ENCODE data around the gene RBBP8. TPM values are rescaled to one million over a fixed set of nuclear protein-coding genes. Genes with fewer than 3 reads are reported as not detected.

The RBBP8 gene
- total and polyA plus RNA-seq, 12 donors: 4.0 to 13.5 (median 7.4) TPM

DNA sequence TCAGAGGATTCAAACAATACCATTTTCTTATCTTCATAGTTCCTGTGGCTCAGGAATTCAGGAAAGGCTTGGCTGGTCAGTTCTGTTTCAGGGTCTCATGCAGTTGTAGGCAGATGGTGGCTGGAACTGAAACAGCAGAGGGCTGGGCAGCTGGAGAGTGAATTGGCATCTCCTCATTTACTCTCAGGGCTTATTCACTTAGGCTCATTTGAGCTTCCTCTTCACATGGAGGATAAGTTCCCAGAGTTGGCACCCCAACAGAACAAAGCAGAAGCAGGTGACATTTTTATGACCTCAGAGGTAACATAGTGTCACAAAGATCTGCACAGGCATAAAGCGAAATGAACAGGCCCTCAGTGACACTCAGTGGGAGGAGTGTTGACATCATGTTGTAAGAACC lies 66.1 kb downstream of the RBBP8 start:
- 97 to 98% methylated on average over 1 of the region's 1 CpG for WGBS, 2 donors
- no peaks in the 10 kb centered on the region for H3K27me3 ChIP-seq
- ATAC-seq: no peak
- H3K4me1 ChIP-seq: no peaks in the 10 kb centered on the region
- TF ChIP-seq CTCF (IDR thresholded peaks at IDR 0.05): no peak
- no peaks in the 10 kb centered on the region for H3K9me3 ChIP-seq
- H3K36me3 ChIP-seq: peaks cover 0 to 67% (median 3%) of the 10 kb centered on the region in 9 donors
- H3K4me3 ChIP-seq: no peak overlapping the region
- intact Hi-C loops (cut with DNase I): no loop called here
- DNase-seq: no peak
- no peak overlapping the region for H3K27ac ChIP-seq

DNA sequence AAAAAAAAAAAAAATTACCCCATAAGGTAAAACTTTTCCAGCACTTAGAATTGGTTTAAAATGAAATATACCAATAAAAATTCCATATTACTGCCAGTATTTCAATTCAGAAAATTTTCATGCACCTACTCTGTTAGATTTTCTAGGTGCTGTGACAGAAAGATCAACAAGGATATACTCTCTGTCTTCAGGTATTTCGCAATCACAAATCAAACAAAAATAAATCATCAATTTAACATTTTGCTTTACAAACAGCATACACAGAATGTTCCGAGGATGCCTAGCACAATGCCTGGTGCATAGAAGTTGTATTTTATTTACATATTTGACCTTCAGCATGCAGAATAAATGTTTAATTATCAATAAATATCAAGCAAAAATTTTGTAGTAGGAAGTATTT lies 66.5 kb downstream of the RBBP8 start:
- ATAC-seq: no peak
- WGBS, 2 donors: 95 to 98% methylated on average over 2 of the region's 2 CpGs
- no peak for TF ChIP-seq CTCF (IDR thresholded peaks at IDR 0.05)
- no peaks in the 10 kb centered on the region for H3K27me3 ChIP-seq
- intact Hi-C loops (cut with DNase I): no loop called here
- H3K4me1 ChIP-seq: no peaks in the 10 kb centered on the region
- H3K27ac ChIP-seq: no peak overlapping the region
- DNase-seq: no peak
- no peaks in the 10 kb centered on the region for H3K9me3 ChIP-seq
- no peak overlapping the region for H3K4me3 ChIP-seq
- peaks cover 0 to 71% (median 3%) of the 10 kb centered on the region in 9 donors for H3K36me3 ChIP-seq

GRCh38 chr18:23003289-23003688 lies 70.2 kb downstream of the RBBP8 start:
- no peaks in the 10 kb centered on the region for H3K9me3 ChIP-seq
- no peak overlapping the region for H3K27ac ChIP-seq
- H3K27me3 ChIP-seq: no peaks in the 10 kb centered on the region
- DNase-seq (no peak), ATAC-seq (no peak)
- no peak for TF ChIP-seq CTCF (IDR thresholded peaks at IDR 0.05)
- intact Hi-C loops (cut with DNase I): no loop called here
- WGBS, 2 donors: 93 to 95% methylated on average over 3 of the region's 3 CpGs
- no peak overlapping the region for H3K4me3 ChIP-seq
- peaks cover 0 to 66% (median 3%) of the 10 kb centered on the region in 9 donors for H3K36me3 ChIP-seq
- H3K4me1 ChIP-seq: no peaks in the 10 kb centered on the region

DNA sequence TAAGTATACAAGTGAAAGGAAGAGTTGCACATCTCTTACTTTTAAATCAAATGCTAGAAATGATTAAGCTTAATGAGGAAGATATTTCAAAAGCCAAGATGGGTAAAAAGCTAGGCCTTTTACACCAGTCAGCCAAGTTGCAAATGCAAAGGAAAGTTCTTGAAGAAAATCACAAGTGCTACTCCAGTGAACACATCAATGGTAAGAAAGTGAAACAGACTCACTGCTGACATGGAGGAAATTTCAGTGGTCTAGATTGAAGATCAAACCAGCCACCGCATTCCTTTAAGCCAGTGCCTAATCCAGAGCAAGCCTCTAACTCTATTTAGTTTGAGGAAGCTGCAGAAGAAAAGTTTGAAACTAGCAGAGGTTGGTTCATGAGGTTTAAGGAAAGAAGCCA lies 79.1 kb downstream of the RBBP8 start:
- 100% methylated on average over 1 of the region's 1 CpG for WGBS, 2 donors
- Histone ChIP-seq H3K36me3 (peaks cover 0 to 14% (median 0%) of the 10 kb centered on the region in 9 donors), H3K9me3 (no peaks in the 10 kb centered on the region), H3K4me3 (no peak overlapping the region), H3K27ac (no peak overlapping the region), H3K4me1 (no peaks in the 10 kb centered on the region), H3K27me3 (no peaks in the 10 kb centered on the region)
- intact Hi-C loops (cut with DNase I): no loop called here
- no peak for TF ChIP-seq CTCF (IDR thresholded peaks at IDR 0.05)
- no peak for ATAC-seq
- no peak for DNase-seq

Measured in heart right ventricle (tissue), 16 donors.